ACHN (cell line): ENCODE data around the gene RPL28.

Experiments used
- DNase-seq: peaks from one replicate; pipeline ENCODE4 v3.0.0-alpha.2; 2015
- in situ Hi-C: cut with HindIII; loops from 2 replicates; pipeline ENCODE4 v1.10.0; 2017; ENCODE audit warnings: low sequenced_read_pairs, low pct_ligation_motif_present, low pct_unique_long_range_greater_than_20kb

The RPL28 gene

GRCh38 chr19:55369653-55370304, 16.0 kb upstream of the RPL28 start:
- in situ Hi-C loops = no loop called here
- DNase-seq = peak; percentile 64

- in situ Hi-C loops = no loop called here
- peak; percentile 33 for DNase-seq
Measured at GRCh38 chr19:55370305-55370988, 15.3 kb upstream of the RPL28 start, which contains the start of gene IL11. IL11 (minus strand) TSS chr19:55370463; CDS start chr19:55370310, 153 bp downstream.

- no peak for DNase-seq
- in situ Hi-C loops = no loop called here
Measured at GRCh38 chr19:55372316-55373081, 13.2 kb upstream of the RPL28 start.

- in situ Hi-C loops = no loop called here
- DNase-seq = no peak
Measured at GRCh38 chr19:55373306-55373992, 12.3 kb upstream of the RPL28 start.

- peak; percentile 11 for DNase-seq
Measured at GRCh38 chr19:55373993-55374757, 11.6 kb upstream of the RPL28 start.

GRCh38 chr19:55376241-55376933, 9.3 kb upstream of the RPL28 start, which contains the start of gene TMEM190:
TMEM190 (plus strand) TSS chr19:55376826; CDS start chr19:55376854, 28 bp downstream.
- no peak for DNase-seq
- in situ Hi-C loops = no loop called here

More at GRCh38 chr19:55373993-55374757, 11.6 kb upstream of the RPL28 start:
- in situ Hi-C loops = no loop called here

- in situ Hi-C loops = no loop called here
- DNase-seq = no peak
Measured at GRCh38 chr19:55377356-55378131, 8.2 kb upstream of the RPL28 start.

- no peak for DNase-seq
- in situ Hi-C loops = no loop called here
Measured at GRCh38 chr19:55379174-55379573, 6.6 kb upstream of the RPL28 start.

- in situ Hi-C loops = no loop called here
Measured at GRCh38 chr19:55382013-55382412, 3.7 kb upstream of the RPL28 start.

GRCh38 chr19:55382522-55383054, 3.1 kb upstream of the RPL28 start:
- in situ Hi-C loops = no loop called here
- no peak for DNase-seq

More at GRCh38 chr19:55382013-55382412, 3.7 kb upstream of the RPL28 start:
- no peak for DNase-seq

- in situ Hi-C loops = no loop called here
- peak; percentile 70 for DNase-seq
Measured at GRCh38 chr19:55383279-55384130, 2.2 kb upstream of the RPL28 start.

GRCh38 chr19:55384131-55384919, 1.4 kb upstream of the RPL28 start, which contains the start of gene TMEM238:
TMEM238 (minus strand) TSS chr19:55384292; CDS start chr19:55384259, 33 bp downstream.
- DNase-seq = no peak
- in situ Hi-C loops = no loop called here

- peak; percentile 94 for DNase-seq
- in situ Hi-C loops = no loop called here
Measured at GRCh38 chr19:55384920-55385723, 610 bp upstream of the RPL28 start.

GRCh38 chr19:55386493-55386971, 800 bp downstream of the RPL28 start:
- in situ Hi-C loops = no loop called here
- DNase-seq = no peak
